Measurements from ENCODE around the gene DSCAML1. TPM values are rescaled to one million over a fixed set of nuclear protein-coding genes. Genes with fewer than 3 reads are reported as not detected.

Gene DSCAML1
- total and polyA plus RNA-seq, 10 of the 15 experiments (the other 5 are each of a cell fraction or from before 2014, with no cell fraction given): 0.03 to 0.18 (median 0.06) TPM; not detected in 1

- Histone ChIP-seq H4K20me1 (ENCODE audit: control insufficient read depth, insufficient read depth) (no peaks in the 10 kb centered on the region), H3K4me2 (ENCODE audit: control insufficient read depth, insufficient read depth) (no peak overlapping the region), H3K9me3 (replicated peaks; ENCODE audit: control insufficient read depth, insufficient read depth, low read length) (no peaks in the 10 kb centered on the region), H3K27me3 (replicated peaks in 1 of 2; ENCODE audit: control insufficient read depth in 2 of 2, insufficient read depth in 2 of 2, low read length in 1 of 2) (peaks cover 1 to 5% of the 10 kb centered on the region in 2 experiments), H3K27ac (ENCODE audit: control insufficient read depth, insufficient read depth) (no peak overlapping the region), H3K4me1 (ENCODE audit: control insufficient read depth, insufficient read depth, low read length) (no peaks in the 10 kb centered on the region), H3K4me3 (no peak overlapping the region), H3K79me2 (ENCODE audit: control insufficient read depth, insufficient read depth, low read length) (no peaks in the 10 kb centered on the region), H3K36me3 (ENCODE audit: control insufficient read depth in 2 of 2, insufficient read depth in 2 of 2, low read length in 1 of 2) (no peaks in the 10 kb centered on the region), H2AFZ (ENCODE audit: control insufficient read depth, low read depth, low read length) (no peak overlapping the region), H3K9ac (ENCODE audit: control insufficient read depth, insufficient read depth, low read length) (no peak overlapping the region)
- no TSS peak for BruUV-seq (replicated peaks)
- ATAC-seq (no peak), DNase-seq (ENCODE audit: low read depth, low spot score) (no peak), FAIRE-seq (no peak)
- POLR2A ChIA-PET: no interaction called here
- no peak for TF ChIP-seq SREBF1 (IDR thresholded peaks at IDR 0.05; ENCODE audit: low read length)
- no peak for TF ChIP-seq SKIL (IDR thresholded peaks at IDR 0.05; ENCODE audit: low read depth, poor library complexity, severe bottlenecking)
- peak; percentile 49; the same call in 1 of the 2 replicates for TF ChIP-seq ZNF384 (IDR thresholded peaks at IDR 0.05; ENCODE audit: borderline replicate concordance, low read depth, low read length)
- TF ChIP-seq MLLT1 (IDR thresholded peaks at IDR 0.05): no peak
- TF ChIP-seq FOXM1 (IDR thresholded peaks at IDR 0.05; ENCODE audit: low read depth, low read length): no peak
- TF ChIP-seq USF2 (IDR thresholded peaks at IDR 0.05; ENCODE audit: borderline replicate concordance, low read depth, low read length): no peak
- no peak for TF ChIP-seq CBFB (IDR thresholded peaks at IDR 0.05; ENCODE audit: low read depth)
- TF ChIP-seq IKZF1 (conservative IDR thresholded peaks at IDR 0.05): peak; percentile 33; the same call in 1 of the 2 replicates
- TF ChIP-seq RAD51 (IDR thresholded peaks at IDR 0.05): no peak
- WGBS (ENCODE audit: insufficient coverage, insufficient replicate concordance, low lambda C conversion rate, missing lambda C conversion rate): 7% methylated on average over 3 of the region's 3 CpGs
- RAD21 ChIA-PET (ENCODE audit: unreplicated experiment): interaction anchor here (0.6 kb wide), 1 partner anchor 511 kb away, joined by 3 read pairs; no protein-coding TSS in a partner anchor
- in situ Hi-C loops (cut with MboI): no loop called here
- CTCF ChIA-PET: no interaction called here
- intact Hi-C loops (cut with micrococcal nuclease; ENCODE audit: unreplicated experiment): no loop called here
- SMC1A ChIA-PET (ENCODE audit: uncharacterized antibody, unreplicated experiment): no interaction called here
These were observed 112.9 kb downstream of the DSCAML1 start for GRCh38 chr11:117684111-117684510.

Measured in GM12878 (cell line).